GM18507 (cell line): ENCODE results near the gene FNDC3A.
A peak's percentile ranks its signal among the peaks of the same experiment; 100 is the strongest.

ENCODE experiments used
- DNase-seq: peaks from one replicate; pipeline ENCODE4 v3.0.0; 2011; ENCODE audit warnings: low read depth; ENCODE audit not compliant: insufficient read length; ENCODE audit errors: extremely low spot score
- FAIRE-seq: peaks from 2 replicates; lab custom pipeline; 2011; peaks lifted over from hg19 to GRCh38; lab: Jason Lieb, UNC

FNDC3A gene

DNA sequence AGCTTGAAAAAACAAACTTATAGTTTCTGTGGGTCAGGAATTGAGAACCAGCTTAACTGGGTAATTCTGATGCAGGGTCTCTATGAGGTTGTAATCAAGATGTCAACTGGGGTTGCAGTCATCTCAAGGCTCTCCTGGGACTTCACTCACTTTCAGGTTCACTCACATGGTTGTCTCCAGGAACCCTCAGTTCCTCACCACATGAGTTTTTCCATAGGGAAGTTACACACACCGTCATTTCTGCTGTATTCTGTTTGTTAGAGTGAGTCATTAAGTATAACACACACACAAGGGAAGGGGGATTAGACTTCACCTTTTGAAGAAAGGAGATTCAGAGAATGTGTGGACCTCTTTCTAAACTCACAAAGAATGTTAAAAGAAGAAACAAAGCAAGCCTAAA lies 209.6 kb downstream of the FNDC3A start:
- DNase-seq: no peak
- FAIRE-seq: no peak

DNA sequence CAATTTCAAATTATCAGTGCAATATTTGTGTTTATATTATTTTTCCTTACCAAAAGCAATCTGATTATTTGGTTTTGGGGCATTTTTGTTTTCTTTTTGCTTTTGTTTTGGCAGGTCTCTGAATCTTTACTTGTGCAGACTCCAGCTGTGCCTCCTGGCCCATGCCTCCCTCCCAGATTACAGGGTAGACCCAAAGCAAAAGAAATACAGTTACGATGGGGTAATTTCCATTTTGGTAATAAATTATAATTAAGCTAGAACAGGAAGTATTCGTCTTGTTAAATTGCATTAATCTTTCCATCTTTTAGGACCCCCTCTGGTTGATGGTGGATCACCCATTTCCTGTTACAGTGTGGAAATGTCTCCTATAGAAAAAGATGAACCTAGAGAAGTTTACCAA lies 215.2 kb downstream of the FNDC3A start:
- FAIRE-seq (no peak), DNase-seq (no peak)

DNA sequence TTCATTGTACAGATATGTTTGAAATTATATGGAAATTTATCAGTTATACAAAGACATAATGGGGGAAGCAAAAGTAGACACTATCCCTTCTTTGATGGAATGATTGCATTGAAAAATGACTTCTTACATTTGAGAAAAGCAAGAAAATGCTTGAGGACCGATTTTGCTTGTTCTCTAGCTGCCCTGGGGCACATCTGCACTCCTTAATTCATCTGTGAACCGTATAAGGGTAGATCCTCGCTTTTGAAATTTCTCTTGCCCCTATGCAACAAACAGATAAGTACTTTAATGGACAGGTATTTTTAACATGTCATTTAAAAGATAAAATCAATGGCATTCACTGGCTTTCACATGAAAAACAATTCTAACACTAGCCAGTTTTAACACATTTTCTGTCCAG lies 230.9 kb downstream of the FNDC3A start:
- DNase-seq (no peak), FAIRE-seq (no peak)

DNA sequence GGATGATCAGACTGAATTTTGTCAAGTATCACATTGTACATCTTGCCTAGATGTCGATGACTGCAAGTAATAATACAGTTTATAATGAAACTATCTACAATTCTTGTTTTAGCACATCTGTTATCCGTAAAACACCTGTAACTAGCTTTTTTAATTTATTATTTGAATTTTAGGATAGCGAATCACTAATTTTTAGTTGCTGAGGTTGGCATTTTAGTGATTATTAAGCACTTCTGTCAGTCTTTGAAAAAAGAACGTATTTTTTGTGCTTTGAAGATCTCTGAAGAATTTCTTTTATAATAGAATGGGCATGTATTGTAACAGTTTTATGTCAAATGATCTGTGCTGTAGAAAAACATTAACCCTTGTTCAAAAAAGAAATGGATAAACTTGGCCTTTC lies 232.9 kb downstream of the FNDC3A start:
- FAIRE-seq (no peak), DNase-seq (no peak)

DNA sequence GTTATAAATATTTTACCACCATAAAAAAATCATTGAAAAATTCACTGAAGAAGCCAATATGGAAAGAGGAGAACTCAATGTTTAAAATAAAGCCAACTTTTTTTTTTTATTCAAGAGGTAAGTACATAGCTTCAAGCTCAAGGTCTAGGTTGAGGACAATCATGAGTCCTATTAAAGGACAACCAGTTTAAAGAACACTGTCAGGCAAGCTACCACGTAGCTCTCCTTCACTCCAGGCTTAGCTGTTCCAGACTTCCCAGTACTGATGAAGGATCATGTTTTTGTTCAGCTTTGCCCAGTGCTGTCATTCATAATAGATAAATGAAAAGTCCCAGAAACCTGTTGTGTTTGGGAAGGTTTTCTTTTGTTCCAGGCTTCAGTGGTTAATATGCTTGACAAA lies 234.4 kb downstream of the FNDC3A start:
- DNase-seq (no peak), FAIRE-seq (no peak)

DNA sequence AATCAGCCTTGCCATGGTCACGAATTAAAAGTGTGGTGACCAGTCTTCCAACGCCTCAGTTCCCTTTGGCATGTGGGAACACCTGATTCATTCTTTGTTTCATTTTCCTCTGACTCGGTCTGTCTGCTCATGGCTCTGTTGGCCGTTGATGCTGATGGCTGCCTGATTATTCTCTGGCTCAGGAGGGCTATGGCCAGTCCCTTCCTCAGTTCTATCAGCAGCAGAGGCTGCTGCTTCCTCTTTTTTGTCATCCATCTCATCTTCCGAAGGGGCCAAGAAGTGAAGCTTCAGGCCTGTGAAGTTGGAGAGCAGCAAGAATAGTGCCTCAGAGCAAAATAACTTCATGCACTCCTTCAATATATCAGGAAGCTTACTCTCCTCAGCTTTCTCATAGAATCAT lies 235.0 kb downstream of the FNDC3A start:
- FAIRE-seq: no peak
- DNase-seq: no peak

DNA sequence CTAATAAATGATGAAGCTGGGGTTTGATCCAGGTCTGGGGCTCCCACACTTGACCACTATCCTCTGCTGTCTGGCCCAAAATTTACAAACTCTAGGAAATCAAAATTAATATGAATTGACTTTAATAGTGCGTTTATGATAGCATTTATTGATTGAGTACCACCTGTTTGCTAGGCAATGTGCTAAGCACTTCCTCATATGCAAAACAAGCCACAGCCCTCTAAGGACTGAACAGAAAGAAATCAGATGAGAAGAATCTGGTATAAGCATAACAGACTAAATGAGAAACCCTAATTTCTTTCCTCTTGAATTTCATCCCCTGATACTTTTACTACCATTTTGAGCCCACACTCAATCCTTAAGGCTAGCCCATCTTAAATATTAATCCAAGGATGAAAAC lies 237.8 kb downstream of the FNDC3A start:
- peak; percentile 29 for FAIRE-seq
- no peak for DNase-seq

DNA sequence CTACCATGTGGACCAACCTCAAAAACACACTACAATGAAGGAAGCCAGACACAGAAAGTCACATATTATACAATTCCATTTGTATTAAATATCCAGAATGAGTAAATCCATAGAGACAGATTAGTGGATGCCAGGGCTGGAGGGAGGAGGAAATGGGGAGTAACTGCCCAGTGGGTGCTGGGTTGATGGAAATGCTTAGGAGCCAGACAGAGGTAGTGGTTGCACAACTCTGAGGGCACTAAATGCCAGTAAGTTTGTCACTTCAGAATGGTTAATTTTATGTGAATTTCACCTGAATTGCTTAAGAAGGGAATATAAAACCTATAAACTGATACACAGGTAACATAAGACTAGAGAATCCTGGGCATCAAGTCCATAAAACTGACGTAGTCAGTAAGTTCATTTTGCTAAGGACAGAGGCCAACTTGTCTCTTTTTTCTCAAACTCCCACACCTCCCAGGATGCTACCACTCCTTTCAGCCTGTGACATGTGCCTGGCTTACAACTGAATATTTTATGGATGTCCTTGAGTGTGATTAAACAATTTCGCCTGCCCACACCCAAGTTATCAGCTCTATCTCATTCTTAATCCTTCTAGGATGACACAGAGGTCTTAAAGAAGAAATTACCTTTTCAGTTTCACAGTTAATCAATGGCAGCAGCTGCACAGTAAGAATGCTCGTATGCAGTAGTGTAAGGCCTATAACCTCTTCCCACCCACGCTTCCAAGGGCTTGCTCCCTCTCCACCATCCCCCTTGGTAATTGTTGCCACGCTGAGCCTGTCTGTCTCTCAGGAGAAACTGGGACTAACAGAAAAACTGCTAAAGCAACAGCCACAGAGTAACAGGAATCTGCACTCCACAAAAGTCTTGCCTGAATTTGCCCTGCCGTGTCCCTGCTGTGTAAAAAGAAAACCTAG lies 238.5 kb downstream of the FNDC3A start:
- DNase-seq: no peak
- FAIRE-seq: no peak

DNA sequence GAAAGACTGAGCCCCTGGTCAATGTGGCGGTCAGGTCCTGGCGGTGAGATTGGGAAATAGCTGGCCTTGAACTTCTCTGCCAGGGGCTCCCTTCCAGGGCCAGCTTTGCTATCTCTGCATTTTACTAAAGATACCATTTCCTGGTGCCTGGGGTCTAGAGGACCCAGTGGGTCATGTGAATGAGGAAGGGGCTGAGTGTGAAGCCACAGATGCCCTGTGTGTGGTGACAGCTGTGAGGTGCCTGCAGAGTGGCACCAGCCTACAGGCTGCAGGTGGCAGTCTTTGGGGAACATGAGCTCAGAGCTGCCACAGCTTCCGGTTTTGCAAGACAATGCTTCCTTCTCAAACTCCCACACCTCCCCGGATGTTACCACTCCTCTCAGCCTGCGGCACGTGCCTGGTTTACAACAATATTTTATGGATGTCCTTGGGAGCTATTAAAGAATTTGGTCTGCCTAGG lies 239.2 kb downstream of the FNDC3A start:
- DNase-seq (no peak), FAIRE-seq (peak; percentile 71)

DNA sequence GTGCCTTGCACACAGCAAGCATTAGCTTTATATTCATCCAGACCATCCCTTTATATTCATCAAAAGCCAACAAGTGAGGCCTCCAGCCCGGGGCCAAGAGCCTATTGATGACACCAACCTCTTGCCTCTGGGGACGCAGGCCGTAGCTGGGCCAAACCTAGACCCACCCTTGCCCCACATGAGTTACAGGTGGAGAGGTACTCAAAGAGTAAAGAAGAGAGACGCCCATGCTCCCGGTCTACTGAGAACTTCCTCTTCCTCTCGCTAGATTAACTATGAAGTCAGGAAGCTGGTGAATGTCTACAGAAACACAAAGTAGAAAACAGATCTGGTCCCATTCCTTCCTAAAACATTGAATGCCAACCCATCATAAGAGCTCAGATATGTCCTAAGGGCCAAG lies 240.6 kb downstream of the FNDC3A start:
- no peak for FAIRE-seq
- no peak for DNase-seq

DNA sequence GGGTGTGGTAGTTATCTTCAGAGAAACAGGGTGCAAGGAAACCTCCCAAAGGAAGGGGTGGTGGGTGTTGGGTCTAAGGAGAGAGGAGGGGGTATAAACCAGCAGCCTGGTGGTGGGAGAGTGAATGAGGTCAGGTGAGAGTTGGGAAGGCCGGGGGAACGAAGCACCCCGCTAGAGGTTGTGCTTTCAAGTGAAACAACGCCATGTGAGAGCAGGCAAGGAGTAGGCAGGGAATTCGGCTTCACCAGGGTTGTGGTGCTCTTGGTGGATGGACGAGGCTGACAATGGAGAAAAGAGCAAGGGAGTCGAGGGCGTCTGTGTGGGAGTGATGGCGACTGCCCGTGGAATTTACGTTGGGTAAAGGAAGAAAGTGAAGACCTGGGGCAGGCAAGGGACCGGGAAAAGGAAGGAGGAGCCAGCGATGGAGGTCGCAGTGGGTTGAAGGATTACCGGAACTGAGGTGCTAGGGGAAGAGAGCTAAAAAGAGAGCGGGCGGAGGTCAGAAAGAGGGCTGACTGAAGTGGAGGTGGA lies 242.3 kb downstream of the FNDC3A start:
- no peak for FAIRE-seq
- DNase-seq: no peak

DNA sequence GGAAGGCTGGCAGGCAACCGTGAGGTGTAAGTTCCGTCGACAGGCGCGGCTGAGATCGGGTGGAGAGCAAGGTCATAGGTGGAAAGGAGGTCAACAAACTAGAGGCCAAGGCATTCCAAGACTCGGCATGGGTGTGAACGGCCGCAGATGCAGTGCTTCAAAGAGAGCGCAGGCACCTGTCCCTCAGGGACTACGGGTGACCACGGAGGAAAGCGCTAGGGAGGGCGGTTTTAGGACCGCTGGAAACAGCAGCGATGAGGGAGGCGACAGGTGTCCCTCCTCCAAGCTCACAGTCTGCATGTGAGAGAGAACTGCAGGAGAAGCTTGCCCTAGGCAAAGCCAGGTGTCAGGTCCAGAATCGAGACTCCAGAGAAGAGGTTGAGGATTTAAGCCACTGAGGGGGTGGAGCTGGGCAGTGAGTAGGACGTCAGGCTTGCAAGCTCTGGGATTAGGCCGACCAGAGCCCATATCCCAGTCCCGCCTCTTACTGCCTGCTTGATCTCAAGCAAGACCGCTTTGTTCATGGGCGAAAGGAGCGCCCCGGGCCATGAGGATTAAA lies 242.9 kb downstream of the FNDC3A start:
- DNase-seq (no peak), FAIRE-seq (no peak)

DNA sequence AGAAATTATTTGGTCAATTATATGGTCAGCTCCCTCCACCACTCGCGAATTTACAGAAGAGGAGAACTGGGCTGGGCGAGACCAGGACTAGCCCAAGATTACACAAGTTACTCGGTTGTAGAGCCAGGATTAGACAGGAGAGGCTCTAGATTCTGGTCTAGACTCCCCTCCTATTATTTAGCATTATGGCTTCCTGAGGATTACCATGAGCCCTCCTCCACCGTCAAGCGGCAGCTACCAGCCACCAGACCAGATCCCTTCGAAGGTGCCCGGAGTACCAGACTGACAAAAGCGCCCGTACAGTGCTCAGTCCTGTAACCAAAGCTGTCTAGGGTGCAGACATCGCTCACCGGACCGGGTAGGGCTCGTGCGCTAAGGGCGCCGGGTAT lies 243.9 kb downstream of the FNDC3A start:
- FAIRE-seq (no peak), DNase-seq (no peak)

DNA sequence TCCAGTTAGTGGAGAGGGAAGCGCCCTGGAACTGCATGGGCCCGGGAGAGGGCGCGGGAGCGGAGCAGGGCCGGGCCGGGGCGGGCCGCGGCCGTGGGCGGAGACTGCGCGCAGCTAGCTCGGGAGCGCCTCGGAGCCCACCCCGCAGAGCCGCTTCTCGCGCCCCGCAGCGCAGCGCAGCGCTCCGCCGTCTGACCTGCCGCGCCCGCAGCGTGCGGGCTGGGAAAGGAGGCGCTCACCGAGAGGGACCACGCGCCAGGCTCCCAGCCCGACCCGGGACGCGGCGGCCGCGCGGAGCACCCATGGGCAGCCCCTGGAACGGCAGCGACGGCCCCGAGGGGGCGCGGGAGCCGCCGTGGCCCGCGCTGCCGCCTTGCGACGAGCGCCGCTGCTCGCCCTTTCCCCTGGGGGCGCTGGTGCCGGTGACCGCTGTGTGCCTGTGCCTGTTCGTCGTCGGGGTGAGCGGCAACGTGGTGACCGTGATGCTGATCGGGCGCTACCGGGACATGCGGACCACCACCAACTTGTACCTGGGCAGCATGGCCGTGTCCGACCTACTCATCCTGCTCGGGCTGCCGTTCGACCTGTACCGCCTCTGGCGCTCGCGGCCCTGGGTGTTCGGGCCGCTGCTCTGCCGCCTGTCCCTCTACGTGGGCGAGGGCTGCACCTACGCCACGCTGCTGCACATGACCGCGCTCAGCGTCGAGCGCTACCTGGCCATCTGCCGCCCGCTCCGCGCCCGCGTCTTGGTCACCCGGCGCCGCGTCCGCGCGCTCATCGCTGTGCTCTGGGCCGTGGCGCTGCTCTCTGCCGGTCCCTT lies 244.5 kb downstream of the FNDC3A start, which contains the start of gene MLNR:
MLNR (plus strand) TSS at position 303 of the 820 bp plus-strand sequence; CDS start at position 303, 0 bp downstream.
- no peak for DNase-seq
- no peak for FAIRE-seq

DNA sequence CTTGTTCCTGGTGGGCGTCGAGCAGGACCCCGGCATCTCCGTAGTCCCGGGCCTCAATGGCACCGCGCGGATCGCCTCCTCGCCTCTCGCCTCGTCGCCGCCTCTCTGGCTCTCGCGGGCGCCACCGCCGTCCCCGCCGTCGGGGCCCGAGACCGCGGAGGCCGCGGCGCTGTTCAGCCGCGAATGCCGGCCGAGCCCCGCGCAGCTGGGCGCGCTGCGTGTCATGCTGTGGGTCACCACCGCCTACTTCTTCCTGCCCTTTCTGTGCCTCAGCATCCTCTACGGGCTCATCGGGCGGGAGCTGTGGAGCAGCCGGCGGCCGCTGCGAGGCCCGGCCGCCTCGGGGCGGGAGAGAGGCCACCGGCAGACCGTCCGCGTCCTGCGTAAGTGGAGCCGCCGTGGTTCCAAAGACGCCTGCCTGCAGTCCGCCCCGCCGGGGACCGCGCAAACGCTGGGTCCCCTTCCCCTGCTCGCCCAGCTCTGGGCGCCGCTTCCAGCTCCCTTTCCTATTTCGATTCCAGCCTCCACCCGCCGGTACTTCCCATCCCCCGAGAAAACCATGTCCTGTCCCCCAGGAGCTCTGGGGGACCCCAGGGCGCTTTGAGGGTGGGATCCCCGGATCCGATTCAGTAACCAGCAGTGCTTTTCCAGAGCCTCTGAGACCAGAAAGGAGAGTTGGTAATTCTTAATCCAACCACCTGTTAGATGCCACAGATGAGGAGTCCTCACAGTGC lies 245.3 kb downstream of the FNDC3A start:
- DNase-seq (no peak), FAIRE-seq (no peak)

DNA sequence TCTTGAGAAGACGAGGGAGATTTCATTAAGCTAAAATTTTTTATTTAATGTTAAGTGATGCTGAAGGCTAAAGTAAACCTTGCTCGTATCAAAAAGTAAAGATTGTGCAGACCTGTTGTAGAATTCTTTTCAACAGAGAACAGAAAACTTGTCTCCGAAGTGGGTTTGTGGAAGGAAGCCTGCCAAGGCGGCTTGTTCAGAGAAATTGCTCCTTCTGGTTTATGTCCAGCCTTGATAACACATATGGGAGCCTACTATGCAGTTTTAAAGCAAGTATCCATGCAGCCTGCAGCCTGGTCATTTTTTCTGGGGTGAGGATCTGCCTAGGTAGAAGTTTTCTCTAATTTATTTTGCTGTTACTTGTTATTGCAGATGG lies 245.9 kb downstream of the FNDC3A start:
- FAIRE-seq (no peak), DNase-seq (no peak)

DNA sequence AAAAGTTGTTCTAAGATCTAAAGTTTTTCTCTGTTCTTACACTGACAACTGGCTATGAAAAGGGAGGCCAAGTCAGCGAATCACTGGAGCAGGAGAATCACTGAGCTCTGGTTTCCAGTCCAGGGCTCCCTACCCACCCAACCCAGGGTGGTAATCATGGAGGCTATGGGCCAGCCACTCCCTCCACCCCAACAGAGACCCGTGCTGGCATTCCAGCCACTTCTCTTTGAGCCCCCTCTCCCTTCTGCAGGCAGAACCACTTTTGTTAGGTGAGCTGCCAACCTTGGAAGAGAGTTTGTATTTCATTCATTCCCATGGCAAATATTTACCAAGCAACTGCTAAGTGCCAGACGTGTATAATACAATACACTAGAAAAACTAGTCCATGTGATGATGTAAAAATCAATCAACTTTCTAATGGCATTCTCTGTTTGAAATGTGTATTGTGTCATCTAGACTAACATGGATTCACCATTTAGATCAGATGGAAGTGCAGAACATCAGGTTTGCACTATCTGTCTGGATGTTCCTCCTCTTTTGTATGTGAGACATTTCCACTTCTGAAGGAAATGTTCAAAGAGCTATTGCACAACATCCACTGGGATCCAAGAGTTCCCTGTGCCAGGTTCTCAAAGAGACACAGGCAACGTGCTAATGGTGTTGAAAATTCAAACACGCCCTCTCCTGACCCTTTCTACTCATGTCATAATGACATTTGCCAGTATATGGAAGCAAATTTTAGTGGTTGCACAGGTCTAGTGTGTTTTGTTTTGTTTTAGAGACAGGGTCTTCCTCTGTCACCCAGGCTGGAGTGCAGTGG lies 249.7 kb downstream of the FNDC3A start:
- DNase-seq: no peak
- FAIRE-seq: no peak

DNA sequence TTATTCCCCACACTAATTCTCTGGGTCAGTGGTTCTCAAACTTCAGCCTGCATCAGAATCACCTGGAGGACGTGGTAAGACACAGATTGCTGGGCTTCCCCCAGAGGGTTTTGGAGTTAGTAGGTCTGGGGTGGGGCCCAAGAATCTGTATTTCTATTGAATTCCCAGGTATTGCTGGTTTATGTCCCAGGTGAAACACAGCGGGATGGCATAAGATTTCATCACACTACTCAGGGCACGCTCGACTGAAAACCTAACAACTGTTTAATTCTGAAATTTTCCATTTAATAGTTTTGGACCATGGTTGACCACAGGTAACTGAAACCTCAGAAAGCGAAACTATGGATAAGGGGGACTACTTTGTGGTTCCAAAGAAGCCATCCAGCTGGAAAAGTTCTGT lies 250.9 kb downstream of the FNDC3A start:
- DNase-seq (no peak), FAIRE-seq (no peak)

DNA sequence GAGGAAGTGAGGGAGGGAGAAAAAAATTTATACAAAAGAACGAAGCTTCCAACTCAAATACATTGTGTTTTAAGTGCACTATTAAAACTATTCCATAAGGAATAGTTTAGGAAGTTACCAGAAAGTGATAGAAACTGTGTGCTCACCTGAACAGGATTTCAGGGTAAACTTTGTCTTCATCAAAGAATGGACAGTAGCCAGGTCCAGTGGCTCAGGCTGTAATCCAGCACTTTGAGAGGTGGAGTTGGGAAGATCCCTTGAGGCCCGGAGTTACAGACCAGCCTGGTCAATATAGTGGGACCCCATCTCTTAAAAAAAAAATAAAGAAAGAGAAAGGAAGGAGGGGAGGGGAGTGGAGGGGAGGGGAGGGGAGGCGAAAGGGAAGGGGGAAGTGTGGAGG lies 259.0 kb downstream of the FNDC3A start:
- DNase-seq (no peak), FAIRE-seq (no peak)
